Endothelial cell (in vitro differentiated cells): Measurements from ENCODE around the gene COQ9. TPM values are rescaled to one million over a fixed set of nuclear protein-coding genes. Genes with fewer than 3 reads are reported as not detected.

Experiments used
- DNase-seq: peaks from one replicate; pipeline ENCODE4 v3.0.0; 2021; ENCODE audit warnings: low spot score
- H3K27ac Mint-ChIP-seq: one replicate; pipeline ENCODE4 v1.8.0; 2021; ENCODE audit warnings: mixed read lengths, inconsistent platforms; ENCODE audit not compliant: unreplicated experiment
- H3K27me3 Mint-ChIP-seq: one replicate; pipeline ENCODE4 v1.8.0; 2021; ENCODE audit warnings: mild to moderate bottlenecking, moderate library complexity, mixed read lengths, inconsistent platforms; ENCODE audit not compliant: unreplicated experiment
- H3K36me3 Mint-ChIP-seq: one replicate; pipeline ENCODE4 v1.8.0; 2021; ENCODE audit warnings: mild to moderate bottlenecking, low read depth, mixed read lengths, inconsistent platforms; ENCODE audit not compliant: unreplicated experiment
- H3K4me1 Mint-ChIP-seq: one replicate; pipeline ENCODE4 v1.8.0; 2021; ENCODE audit warnings: mild to moderate bottlenecking, mixed read lengths, inconsistent platforms; ENCODE audit not compliant: unreplicated experiment
- H3K4me3 Mint-ChIP-seq: one replicate; pipeline ENCODE4 v1.8.0; 2021; ENCODE audit warnings: mild to moderate bottlenecking, mixed read lengths, inconsistent platforms; ENCODE audit not compliant: unreplicated experiment
- H3K9me3 Mint-ChIP-seq: one replicate; pipeline ENCODE4 v1.8.0; 2021; ENCODE audit warnings: mixed read lengths, inconsistent platforms; ENCODE audit not compliant: unreplicated experiment
- CTCF ChIP-seq: fragments of 200-600 bp; sonication (generic); IDR thresholded peaks from one replicate; pipeline ENCODE4 v1.5.0; 2021; ENCODE audit warnings: antibody characterized with exemption; ENCODE audit not compliant: unreplicated experiment
- total RNA-seq: library from RNA; stranded (reverse); fragmentation: NEBNext Ultra II Directional; extraction: Animal tissue kit (Norgen Biotek cat#: 25700); gene quantifications from one replicate; pipeline ENCODE4 v1.2.1, GENCODE V29; 2021; ENCODE audit not compliant: unreplicated experiment

The COQ9 gene
- total RNA-seq, 1 donor from 2014 or later, result 23.1 TPM

GRCh38 chr16:57510016-57510871 lies 63.0 kb downstream of the COQ9 start:
- H3K27me3 Mint-ChIP-seq, result peaks cover 8% of the 10 kb centered on the region
- peaks cover 56% of the 10 kb centered on the region for H3K4me1 Mint-ChIP-seq
- peaks cover 9% of the 10 kb centered on the region for H3K36me3 Mint-ChIP-seq
- H3K27ac Mint-ChIP-seq, result peak overlapping the region; percentile 83
- no peak for TF ChIP-seq CTCF
- no peaks in the 10 kb centered on the region for H3K9me3 Mint-ChIP-seq
- no peak for DNase-seq
- H3K4me3 Mint-ChIP-seq, result no peak overlapping the region

Other genes with a start within 250 kb of the COQ9 start
- 46.7 TPM for gene ARL2BP, start 202.2 kb upstream of the COQ9 start, total RNA-seq
- gene PLLP, start 162.8 kb upstream of the COQ9 start, total RNA-seq, result 3.3 TPM
- not detected for gene CCL22, start 88.7 kb upstream of the COQ9 start, total RNA-seq
- 9.2 TPM for gene CX3CL1, start 75.0 kb upstream of the COQ9 start, total RNA-seq
- gene CCL17, start 42.7 kb upstream of the COQ9 start, total RNA-seq, result not detected
- 82.6 TPM for gene CIAPIN1, start 94 bp upstream of the COQ9 start, total RNA-seq
- gene POLR2C, start 15.2 kb downstream of the COQ9 start, total RNA-seq, result 52.1 TPM
- 69.4 TPM for gene DOK4, start 39.0 kb downstream of the COQ9 start, total RNA-seq
- 14.6 TPM for gene CCDC102A, start 89.1 kb downstream of the COQ9 start, total RNA-seq
- 0.28 TPM for gene ADGRG5, start 95.2 kb downstream of the COQ9 start, total RNA-seq
- gene ADGRG1, start 181.2 kb downstream of the COQ9 start, total RNA-seq, result 2.7 TPM
- gene ADGRG3, start 220.8 kb downstream of the COQ9 start, total RNA-seq, result 0.31 TPM
- 1.8 TPM for gene DRC7, start 247.3 kb downstream of the COQ9 start, total RNA-seq